OCI-LY1 (cell line): ENCODE measurements around the gene SF3B1.
"Not testable (repeated sequence)": the region's sequence is repeated elsewhere in the genome, so short reads cannot be mapped to it uniquely, and the experiment has no call there.

Experiments used
- CTCF ChIP-seq: fragments of 200-600 bp; sonication (generic), shearing (Covaris generic); IDR thresholded peaks from 2 replicates; pipeline ENCODE4 v1.5.1; 2017; ENCODE audit warnings: mild to moderate bottlenecking, antibody characterized with exemption, low read length, moderate library complexity, mixed read lengths
- EZH2 ChIP-seq: fragments of 200-600 bp; sonication (generic), shearing (Covaris generic); IDR thresholded peaks from 2 replicates; pipeline ENCODE4 v1.8.0; 2017; ENCODE audit warnings: borderline replicate concordance, mixed run types, mild to moderate bottlenecking, antibody characterized with exemption, low read length, moderate library complexity, mixed read lengths

- not testable (repeated sequence) for TF ChIP-seq CTCF, EZH2
Measured at GRCh38 chr2:197343968-197344367, 90.9 kb downstream of the SF3B1 start.
